22Rv1 (cell line): Measurements from ENCODE around the gene IL22RA2.
A peak's percentile ranks its signal among the peaks of the same experiment; 100 is the strongest.

Source experiments
- H3K27ac ChIP-seq: fragments of 450-650 bp; 2 replicates; pipeline ENCODE4 v1.5.1; 2017
- ZFX ChIP-seq: fragments of 450-650 bp; IDR thresholded peaks from 2 replicates; pipeline ENCODE4 v1.6.1; 2017; ENCODE audit warnings: antibody characterized with exemption, borderline replicate concordance
- TF ChIP-seq, protein P1 (sequence below): fragments of 450-650 bp; IDR thresholded peaks from 2 replicates; pipeline ENCODE4 v1.5.1; 2017; ENCODE audit warnings: mild to moderate bottlenecking

Gene IL22RA2

GRCh38 chr6:137206577-137206976, 33.1 kb upstream of the IL22RA2 start:
- TF ChIP-seq, protein P1, sequence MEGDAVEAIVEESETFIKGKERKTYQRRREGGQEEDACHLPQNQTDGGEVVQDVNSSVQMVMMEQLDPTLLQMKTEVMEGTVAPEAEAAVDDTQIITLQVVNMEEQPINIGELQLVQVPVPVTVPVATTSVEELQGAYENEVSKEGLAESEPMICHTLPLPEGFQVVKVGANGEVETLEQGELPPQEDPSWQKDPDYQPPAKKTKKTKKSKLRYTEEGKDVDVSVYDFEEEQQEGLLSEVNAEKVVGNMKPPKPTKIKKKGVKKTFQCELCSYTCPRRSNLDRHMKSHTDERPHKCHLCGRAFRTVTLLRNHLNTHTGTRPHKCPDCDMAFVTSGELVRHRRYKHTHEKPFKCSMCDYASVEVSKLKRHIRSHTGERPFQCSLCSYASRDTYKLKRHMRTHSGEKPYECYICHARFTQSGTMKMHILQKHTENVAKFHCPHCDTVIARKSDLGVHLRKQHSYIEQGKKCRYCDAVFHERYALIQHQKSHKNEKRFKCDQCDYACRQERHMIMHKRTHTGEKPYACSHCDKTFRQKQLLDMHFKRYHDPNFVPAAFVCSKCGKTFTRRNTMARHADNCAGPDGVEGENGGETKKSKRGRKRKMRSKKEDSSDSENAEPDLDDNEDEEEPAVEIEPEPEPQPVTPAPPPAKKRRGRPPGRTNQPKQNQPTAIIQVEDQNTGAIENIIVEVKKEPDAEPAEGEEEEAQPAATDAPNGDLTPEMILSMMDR: no peak
- TF ChIP-seq ZFX: no peak
- no peak overlapping the region for H3K27ac ChIP-seq

DNA sequence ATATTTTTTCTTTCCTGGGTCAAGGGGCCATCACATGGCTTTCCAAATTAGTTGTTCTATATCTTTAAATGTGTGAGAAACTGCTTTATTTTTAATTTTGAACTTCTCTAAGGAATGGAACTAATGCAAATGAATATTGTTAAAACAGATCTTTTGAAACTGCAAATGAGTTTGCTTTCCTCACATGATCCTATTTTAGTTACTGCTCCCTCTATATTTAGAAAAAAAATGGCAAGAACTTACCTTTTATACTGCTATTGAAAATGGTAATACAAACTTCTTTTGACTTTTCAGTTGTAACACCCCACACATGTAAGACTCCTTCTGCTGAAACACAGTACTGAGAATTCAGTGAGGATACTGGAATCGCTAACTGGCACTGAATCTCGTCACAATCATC, 29.8 kb upstream of the IL22RA2 start:
- no peak overlapping the region for H3K27ac ChIP-seq
- TF ChIP-seq, protein P1: no peak
- TF ChIP-seq ZFX: no peak

- no peak overlapping the region for H3K27ac ChIP-seq
- TF ChIP-seq, protein P1: peak; percentile 16; the same call in 1 of the 2 replicates
- TF ChIP-seq ZFX: no peak
Measured at GRCh38 chr6:137202078-137202477, 28.6 kb upstream of the IL22RA2 start.

DNA sequence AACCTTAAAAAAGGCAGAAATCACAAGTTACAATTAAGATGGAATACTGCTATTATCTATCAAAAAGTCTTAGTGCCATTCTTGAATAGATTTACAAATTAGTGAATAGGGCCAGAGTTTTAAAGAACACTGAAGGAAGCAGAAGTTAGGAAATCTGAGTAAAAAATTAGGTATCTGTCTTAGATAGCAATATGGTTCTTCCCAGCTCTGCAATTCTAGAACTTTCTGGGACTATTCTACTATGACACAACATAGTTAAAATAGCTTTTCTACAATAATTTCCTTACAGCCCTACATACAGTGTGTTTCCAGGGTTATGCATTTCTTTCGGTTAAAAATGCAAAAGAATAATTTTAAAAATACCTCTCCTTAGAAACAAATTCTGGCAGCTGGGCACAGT, 27.6 kb upstream of the IL22RA2 start:
- H3K27ac ChIP-seq: no peak overlapping the region
- TF ChIP-seq ZFX: no peak
- TF ChIP-seq, protein P1: no peak

DNA sequence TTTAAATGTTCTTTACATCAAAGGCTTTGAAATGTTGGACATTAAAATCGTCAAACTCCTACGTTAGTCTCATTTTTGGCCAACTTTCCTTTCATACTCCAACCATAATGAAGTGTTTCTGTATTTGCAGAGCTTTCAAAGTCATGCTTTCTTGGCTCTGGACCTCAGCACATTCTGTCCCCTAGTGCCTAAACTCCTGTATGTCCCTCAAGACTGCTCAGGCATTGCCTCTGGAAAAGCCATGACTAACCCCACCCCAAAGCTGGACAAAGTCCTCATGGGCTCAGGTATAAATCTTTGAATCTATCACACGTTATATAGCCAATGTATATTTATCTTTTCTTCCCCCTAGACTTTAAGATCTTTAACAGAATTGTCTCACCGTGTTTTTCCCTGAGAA, 26.8 kb upstream of the IL22RA2 start:
- no peak overlapping the region for H3K27ac ChIP-seq
- no peak for TF ChIP-seq ZFX
- TF ChIP-seq, protein P1: no peak

DNA sequence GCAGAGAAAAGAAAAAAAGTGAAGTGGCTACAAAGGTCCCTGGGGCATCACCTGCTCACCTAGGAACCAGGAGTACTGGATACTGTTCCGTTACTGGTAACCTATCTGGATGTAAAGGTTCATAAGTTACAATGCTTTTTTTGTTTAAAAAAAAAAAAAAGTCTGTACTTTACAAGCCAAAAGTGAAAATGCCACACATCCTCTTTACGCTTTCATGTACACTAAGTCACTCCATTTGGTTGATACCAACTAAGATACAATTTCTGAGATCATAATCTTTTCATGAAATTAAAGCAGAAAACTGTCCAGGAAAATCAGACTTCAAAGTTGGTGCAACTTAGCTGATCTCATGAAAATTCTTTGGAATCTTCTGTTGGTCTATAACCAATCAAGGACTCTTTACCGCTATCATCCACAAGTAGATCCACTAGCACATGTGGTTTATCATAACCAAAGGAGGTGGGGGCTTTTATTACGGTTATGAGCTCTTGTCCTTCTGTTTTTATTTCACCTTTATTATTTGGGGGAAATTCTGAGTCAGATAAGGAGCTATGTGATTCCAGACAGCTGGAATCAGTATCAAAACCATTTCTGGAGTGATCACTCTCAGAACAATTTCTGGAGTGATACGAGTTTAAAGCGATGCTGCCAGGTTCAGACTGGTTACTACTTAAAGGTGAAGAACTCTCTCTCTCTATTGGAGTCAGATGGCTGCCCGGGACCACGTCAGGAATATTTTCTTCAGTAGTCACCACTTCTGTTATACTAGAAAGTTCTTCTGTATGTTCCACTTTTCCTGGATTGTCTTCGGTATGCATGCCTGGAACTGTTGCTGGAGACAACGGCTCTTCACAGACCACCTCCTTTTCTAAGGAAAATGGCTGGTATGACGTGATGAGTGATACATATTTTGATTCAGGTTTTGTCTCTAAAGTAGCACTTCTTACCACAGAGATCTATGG, 24.5 kb upstream of the IL22RA2 start:
- no peak for TF ChIP-seq ZFX
- TF ChIP-seq, protein P1: no peak
- H3K27ac ChIP-seq: no peak overlapping the region
